GM18861 (cell line): ENCODE measurements around the gene EMC1.
"Not testable (repeated sequence)": the region's sequence is repeated elsewhere in the genome, so short reads cannot be mapped to it uniquely, and the experiment has no call there.

Source experiments
- ATAC-seq: cut with Tn5 transposase; IDR thresholded peaks from one replicate; pipeline ENCODE4 v1.9.1; 2021; ENCODE audit not compliant: unreplicated experiment

Gene EMC1

DNA sequence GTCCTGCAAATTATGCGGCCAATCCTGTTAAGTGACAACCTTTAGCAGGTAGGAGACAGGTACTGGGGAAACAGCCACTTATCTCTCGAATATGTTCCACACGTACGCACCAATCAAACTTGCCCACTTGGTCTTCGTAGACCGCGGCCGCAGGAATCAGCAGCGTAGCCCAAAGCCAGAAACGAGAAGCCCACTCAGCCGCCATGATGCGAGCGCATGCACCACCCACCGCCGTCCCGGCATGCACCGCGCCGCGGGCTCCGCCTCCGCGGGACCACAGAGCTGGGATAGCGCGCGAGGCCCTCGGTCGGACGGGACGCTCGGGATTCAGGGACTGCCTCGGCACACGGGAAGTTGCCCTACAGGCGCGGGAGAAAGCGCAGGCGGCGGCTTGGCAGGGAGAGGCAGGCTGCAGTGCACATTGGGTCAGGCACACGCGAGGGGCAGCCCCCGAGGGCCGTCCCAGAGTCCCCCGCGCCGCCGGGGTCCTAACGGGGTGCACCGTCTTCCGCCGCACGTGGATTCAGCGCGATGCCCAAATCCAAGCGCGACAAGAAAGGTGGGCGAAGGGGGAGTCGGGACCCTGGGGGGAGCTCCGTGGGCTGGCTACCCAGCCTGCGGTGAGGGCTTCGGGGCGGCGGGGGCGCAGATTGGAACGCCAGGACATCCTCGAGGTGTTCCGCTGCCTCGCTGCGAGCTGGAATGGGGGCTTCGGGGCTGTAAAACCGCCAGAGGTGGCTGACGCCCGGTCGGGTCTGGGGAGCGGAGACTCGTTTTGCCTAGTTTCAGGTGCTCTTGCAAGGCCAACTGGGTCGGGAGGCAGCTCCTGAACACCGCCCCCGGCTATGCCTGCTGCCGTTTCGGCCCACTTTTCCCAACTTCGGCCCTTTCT lies at the start of gene EMC1, which contains the start of gene MRTO4:
EMC1 (minus strand) TSS at position 220 of the 892 bp plus-strand sequence; CDS start at position 205, 15 bp downstream.
MRTO4 (plus strand) TSS at position 501 of the 892 bp plus-strand sequence; CDS start at position 532, 31 bp downstream.
- ATAC-seq = peak; percentile 75

- ATAC-seq = no peak
Observed at GRCh38 chr1:19300211-19300610, 48.9 kb upstream of the EMC1 start.

GRCh38 chr1:19294638-19295037 lies 43.3 kb upstream of the EMC1 start:
- ATAC-seq = no peak

DNA sequence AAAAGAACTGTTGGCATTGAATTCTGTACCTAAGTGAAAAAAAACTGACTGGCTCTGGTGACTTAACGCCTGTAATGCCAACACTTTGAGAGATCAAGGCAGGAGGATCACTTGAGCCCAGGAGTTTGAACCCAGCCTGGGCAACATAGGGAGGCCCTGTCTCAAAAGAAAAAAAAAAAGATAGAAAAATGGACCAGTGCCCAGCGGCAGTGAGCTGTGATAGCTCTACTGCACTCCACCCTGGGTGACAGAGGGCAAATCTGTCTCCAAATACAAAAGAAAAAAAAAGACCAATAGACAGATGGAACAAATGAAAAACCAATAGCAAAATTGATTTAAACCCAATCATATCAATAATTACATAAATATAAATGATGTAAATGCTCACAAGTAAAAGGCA lies 37.9 kb upstream of the EMC1 start:
- no peak for ATAC-seq

DNA sequence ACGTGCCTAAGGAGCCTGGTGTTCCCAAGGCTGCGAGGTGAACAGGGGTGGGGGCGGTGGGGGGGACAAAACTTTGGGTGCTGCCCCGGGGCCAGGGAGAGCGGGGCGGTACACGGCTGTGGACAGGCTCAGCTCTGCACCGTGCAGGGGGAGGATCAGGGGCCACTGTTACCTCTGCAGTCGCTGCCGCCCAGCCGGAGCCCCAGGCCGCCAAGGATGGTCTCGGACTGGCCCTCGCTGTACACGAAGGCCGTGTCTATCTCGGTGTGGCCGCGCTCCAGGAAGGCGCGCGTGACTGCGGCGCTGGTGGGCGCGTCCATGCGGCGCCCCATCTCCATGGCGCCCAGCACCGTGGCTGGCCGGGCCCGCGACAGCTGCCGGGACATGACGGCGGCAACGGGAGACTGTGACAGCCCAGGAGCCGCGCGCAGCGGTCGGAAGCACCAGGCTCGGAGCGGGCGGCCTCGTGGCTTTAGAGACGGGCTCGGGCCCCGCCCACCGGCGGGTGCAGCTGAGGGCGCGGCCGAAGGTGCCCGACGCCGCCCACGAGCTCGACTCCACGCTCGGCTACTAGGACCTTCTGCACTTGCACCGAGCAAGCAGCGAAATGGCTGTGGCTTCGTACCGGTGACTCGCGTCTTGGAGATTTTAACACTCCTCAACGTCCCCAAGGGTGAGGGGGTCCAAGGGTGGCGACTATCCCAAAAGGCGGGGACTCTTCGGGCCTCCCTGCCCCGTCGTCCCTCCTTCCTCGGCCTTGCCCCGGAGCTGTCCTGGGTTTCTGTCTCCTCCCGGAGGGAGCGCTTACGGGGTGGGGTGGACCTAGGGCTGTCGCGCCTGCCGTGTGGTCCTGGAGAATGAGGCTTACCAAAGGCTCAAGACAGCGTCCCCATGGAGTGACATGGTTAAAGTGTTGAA lies 37.3 kb upstream of the EMC1 start, which contains the start of gene AKR7A3:
AKR7A3 (minus strand) TSS at position 447 of the 918 bp plus-strand sequence; CDS start at position 386, 61 bp downstream.
- not testable (repeated sequence) for ATAC-seq

- no peak for ATAC-seq
Observed at GRCh38 chr1:19287436-19288185, 36.3 kb upstream of the EMC1 start.

GRCh38 chr1:19285807-19286206 lies 34.5 kb upstream of the EMC1 start:
- ATAC-seq = not testable (repeated sequence)

DNA sequence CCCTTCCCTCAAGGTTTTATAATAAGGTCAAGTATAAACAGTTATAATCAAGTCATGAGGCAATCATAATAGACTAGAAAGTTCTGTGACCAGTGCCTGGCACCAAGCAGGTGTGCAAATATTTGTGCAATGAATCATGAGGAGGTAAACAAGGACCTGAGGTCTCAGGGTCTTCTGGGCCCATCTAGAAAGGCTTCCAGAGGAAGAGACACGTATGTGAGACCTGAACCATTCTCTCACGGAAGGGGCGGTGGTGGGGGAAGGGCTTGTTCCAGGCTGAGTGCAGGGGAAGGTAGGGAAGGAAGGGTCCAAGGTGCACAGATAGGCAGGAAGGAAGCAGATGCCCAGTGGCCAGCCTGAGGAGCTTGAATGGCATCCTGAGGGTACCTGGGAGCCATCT lies 34.0 kb upstream of the EMC1 start:
- ATAC-seq = not testable (repeated sequence)

DNA sequence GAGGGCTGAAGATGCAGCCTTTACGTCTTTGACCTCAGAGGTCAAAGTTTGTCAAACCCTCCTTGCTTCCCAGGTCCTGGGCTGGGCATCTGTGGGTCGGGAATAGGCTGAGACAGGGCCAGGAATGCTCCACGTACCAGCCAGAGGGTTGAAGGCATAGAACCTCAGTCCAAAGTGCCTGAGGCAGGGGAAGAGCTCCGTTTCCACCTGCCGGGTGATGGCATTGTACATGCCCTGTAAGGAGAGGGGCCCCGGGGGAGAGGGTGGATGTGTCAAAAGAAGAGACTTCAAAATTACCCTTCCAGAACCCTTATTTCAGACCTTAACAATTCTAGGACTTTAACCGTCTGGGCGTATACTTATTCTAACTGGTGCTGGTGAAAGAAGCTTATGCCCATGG lies 33.6 kb upstream of the EMC1 start:
- no peak for ATAC-seq

- no peak for ATAC-seq
Observed at GRCh38 chr1:19283891-19284290, 32.6 kb upstream of the EMC1 start.

DNA sequence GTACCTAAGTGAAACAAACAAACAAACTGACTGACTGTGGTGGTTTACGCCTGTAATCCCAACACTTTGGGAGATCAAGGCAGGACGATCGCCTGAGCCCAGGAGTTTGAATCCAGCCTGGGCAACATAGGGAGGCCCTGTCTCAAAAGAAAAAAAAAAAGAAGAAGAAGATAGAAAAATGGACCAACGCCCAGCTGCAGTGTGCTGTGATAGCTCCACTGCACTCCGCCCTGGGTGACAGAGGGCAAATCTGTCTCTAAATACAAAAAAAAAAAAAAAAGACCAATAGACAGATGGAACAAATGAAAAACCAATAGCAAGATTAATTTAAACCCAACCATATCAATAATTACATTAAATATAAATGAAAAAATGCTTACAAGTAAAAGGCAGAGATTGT lies 23.3 kb upstream of the EMC1 start:
- no peak for ATAC-seq

DNA sequence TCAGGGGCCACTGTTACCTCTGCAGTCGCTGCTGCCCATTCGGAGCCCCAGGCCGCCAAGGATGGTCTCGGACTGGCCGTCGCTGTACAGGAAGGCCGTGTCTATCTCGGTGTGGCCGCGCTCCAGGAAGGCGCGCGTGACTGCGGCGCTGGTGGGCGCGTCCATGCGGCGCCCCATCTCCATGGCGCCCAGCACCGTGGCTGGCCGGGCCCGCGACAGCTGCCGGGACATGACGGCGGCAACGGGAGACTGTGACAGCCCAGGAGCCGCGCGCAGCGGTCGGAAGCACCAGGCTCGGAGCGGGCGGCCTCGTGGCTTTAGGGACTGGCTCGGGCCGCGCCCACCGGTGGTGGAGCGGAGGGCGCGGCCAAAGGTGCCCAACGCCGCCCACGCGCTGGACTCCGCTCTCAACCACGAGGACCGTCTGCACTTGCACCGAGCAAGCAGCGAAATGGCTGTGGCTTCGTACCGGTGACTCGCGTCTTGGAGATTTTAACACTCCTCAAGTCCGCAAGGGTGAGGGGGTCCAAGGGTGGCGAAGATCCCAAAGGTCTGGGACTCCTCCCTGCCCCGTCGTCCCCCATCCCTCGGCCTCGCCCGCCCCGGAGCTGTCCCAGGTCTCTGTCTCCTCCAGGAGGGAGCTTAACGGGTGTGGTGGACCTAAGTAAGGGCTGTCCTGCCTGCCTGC lies 22.7 kb upstream of the EMC1 start:
- not testable (repeated sequence) for ATAC-seq

DNA sequence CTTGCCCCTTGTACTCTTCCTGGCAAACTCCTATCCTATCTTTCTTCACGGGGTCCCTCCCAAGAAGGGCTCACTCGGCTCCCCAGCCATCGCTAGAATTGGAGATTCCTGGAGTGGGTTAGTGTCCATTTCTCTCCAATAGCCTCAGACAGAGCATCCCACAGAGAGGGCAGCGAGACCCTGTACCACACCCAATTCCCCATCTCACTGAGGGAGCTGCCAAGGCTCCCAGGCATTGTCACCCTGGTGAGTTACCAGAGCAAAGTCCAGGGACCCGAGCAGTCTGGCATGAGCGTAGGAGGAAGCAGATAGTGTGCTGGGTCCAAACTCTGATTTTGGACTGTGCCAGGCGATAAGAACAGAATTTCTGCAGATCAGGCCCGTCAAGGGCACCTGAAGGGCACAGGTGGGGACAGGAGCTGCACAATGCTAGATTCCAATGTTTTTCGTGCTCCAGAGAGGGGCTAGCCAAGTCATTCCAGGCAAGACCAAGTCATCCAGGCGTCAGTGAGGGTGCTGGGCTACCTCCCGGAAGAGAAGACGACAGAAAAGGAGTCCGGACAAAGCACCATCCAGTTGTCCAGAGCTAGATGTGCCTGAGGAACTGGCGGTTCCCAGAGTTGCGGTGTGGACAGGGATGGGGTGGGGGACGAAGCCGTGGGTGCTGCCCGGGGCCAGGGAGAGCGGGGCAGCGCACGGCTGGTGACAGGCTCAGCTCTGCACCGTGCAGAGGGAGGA lies 22.0 kb upstream of the EMC1 start:
- ATAC-seq = no peak

GRCh38 chr1:19272064-19272463 lies 20.7 kb upstream of the EMC1 start:
- ATAC-seq = no peak

- not testable (repeated sequence) for ATAC-seq
Observed at GRCh38 chr1:19270343-19270730, 19.0 kb upstream of the EMC1 start.

GRCh38 chr1:19269427-19270342 lies 18.4 kb upstream of the EMC1 start:
- ATAC-seq = not testable (repeated sequence)

DNA sequence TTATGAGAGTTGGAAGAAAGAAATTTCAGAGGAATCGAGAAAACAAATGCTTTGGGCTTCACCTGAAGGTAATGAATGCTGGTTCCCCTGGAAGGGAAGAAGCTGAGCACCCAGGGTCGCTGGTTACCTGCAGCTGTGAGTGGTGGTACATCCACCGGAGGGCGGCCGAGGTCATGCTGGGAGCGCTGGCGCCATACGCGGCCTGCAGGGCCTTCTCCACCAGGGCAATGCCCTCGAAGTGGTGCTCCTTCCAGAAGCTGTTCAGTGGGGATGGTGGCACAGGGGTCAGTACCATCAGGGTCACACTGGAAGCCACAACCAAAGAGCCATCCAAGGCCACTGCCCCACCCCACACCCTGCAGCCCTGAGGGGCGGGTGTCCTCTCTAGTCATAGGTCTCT lies 17.1 kb upstream of the EMC1 start:
- no peak for ATAC-seq

DNA sequence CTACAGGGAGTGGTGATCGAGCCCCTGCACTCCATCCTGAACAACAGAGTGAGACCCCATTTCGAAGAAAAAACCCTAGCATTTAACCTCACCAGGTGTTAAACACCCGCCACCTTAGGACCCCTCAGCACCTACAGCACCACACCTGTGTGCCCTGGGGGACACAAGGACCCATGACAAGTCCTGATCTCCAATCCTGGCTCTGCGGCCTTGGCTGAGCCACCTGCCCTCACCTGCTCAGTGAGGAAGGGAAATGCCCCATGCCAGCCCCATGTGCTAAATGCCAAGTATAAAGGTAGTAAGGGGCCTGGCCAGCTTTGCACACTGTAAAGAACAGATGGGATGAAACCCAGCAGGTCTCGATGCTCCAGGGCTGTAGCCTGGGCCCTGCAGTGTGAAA lies 11.4 kb upstream of the EMC1 start:
- no peak for ATAC-seq
